ENCODE results near the gene ZNF385D. TPM values are rescaled to one million over a fixed set of nuclear protein-coding genes. Genes with fewer than 3 reads are reported as not detected.

ZNF385D gene
- polyA plus RNA-seq, 2 donors = 0.39 to 0.52 TPM

DNA sequence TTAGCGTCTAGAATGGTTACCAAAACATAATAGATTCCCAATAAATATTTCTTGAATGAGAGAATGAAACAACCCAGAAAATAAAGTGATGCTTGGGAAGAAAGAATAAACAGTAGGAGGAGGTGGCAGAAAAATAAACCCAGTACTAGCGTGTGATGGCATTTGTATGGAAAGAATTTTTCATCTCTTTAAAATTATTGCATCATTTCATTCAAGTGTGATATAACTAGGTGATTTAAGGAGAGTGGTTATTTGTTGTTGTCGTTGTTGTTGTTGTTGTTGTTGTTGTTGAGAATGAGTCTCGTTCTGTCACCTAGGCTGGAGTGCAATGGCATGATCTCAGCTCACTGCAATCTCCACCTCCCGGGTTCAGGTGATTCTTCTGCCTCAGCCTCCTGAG, 293.9 kb downstream of the ZNF385D start:
- 82 to 84% methylated on average over 5 of the region's 5 CpGs for WGBS, 2 donors
- H3K27ac ChIP-seq (ENCODE audit: low read depth in 2 of 2, low read length in 1 of 2) = no peak overlapping the region

DNA sequence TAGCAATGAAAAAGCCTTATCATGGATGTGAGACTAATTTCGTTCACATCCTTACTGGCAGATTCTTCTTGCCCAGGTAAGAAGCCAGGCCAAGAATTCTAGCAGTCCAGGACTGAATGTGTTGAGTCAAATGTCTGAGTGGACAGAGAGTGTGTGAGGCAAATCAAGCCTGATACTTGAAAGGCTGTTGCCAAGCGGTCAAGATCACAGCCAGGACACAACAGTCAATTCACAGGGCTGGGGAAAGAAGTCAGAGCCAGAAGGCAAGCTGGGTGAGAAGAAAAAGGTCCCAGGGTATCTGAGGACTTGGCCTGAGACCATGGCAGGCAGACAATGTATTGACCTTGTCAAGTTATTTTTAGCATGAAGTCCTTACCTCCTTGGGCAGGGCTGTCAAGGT, 301.3 kb downstream of the ZNF385D start:
- H3K9me3 ChIP-seq (ENCODE audit: control insufficient read depth in 2 of 2, insufficient read depth in 1 of 2, low read depth in 1 of 2, low read length in 1 of 2) = no peaks in the 10 kb centered on the region
- no peaks in the 10 kb centered on the region for H3K27me3 ChIP-seq (ENCODE audit: control insufficient read depth in 1 of 2, insufficient read depth in 2 of 2, low read length in 2 of 2)
- H3K27ac ChIP-seq (ENCODE audit: low read depth in 2 of 2, low read length in 1 of 2) = no peak overlapping the region
- no peak overlapping the region for H3K4me3 ChIP-seq (ENCODE audit: low read depth in 1 of 2, low read length in 2 of 2)
- no peaks in the 10 kb centered on the region for H3K36me3 ChIP-seq (ENCODE audit: control insufficient read depth in 2 of 2, insufficient read depth in 2 of 2, low read length in 1 of 2)
- WGBS, 2 donors = 36 to 73% methylated on average over 2 of the region's 2 CpGs
- no peaks in the 10 kb centered on the region for H3K4me1 ChIP-seq (ENCODE audit: control insufficient read depth in 2 of 2, insufficient read depth in 2 of 2, low read length in 1 of 2)

More for the DNA sequence above, 293.9 kb downstream of the ZNF385D start:
- H3K36me3 ChIP-seq (ENCODE audit: control insufficient read depth in 2 of 2, insufficient read depth in 2 of 2, low read length in 1 of 2) = no peaks in the 10 kb centered on the region
- no peaks in the 10 kb centered on the region for H3K27me3 ChIP-seq (ENCODE audit: control insufficient read depth in 1 of 2, insufficient read depth in 2 of 2, low read length in 2 of 2)
- no peaks in the 10 kb centered on the region for H3K9me3 ChIP-seq (ENCODE audit: control insufficient read depth in 2 of 2, insufficient read depth in 1 of 2, low read depth in 1 of 2, low read length in 1 of 2)
- no peak overlapping the region for H3K4me3 ChIP-seq (ENCODE audit: low read depth in 1 of 2, low read length in 2 of 2)
- H3K4me1 ChIP-seq (ENCODE audit: control insufficient read depth in 2 of 2, insufficient read depth in 2 of 2, low read length in 1 of 2) = no peaks in the 10 kb centered on the region

DNA sequence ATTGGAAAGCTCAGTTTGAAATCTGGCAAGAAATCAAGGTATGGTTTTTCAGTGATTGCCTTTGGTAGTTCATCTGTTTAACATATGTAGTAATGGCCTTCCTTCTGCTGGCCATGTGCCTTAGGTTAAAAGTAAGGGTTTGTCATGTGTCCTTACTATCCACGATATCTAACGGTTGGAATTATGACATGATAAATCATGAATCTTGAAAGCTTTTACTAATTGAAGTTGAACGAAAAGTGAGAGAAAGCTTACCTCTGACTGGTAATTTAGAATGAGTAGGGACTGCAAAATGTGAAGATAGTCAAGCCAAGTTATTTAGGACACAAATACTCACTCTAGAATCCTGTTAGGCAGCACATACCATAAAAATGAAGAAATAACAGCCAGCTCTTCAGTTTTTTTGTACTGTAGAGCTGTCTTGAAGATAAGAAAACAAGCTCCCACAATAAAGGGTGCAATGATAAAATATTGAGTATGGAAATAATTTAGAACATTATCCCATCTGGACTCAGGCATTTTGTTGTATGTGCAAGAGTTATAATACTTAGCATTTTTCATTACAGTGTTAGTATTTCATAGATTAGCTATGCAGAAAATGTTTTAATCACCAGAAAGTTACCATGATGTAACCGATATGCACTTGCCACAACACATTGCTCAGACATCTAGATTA, 303.4 kb downstream of the ZNF385D start:
- no peaks in the 10 kb centered on the region for H3K36me3 ChIP-seq (ENCODE audit: control insufficient read depth in 2 of 2, insufficient read depth in 2 of 2, low read length in 1 of 2)
- no peak overlapping the region for H3K27ac ChIP-seq (ENCODE audit: low read depth in 2 of 2, low read length in 1 of 2)
- H3K4me3 ChIP-seq (ENCODE audit: low read depth in 1 of 2, low read length in 2 of 2) = no peak overlapping the region
- no peaks in the 10 kb centered on the region for H3K4me1 ChIP-seq (ENCODE audit: control insufficient read depth in 2 of 2, insufficient read depth in 2 of 2, low read length in 1 of 2)
- H3K27me3 ChIP-seq (ENCODE audit: control insufficient read depth in 1 of 2, insufficient read depth in 2 of 2, low read length in 2 of 2) = no peaks in the 10 kb centered on the region
- 68 to 73% methylated on average over 4 of the region's 4 CpGs for WGBS, 2 donors
- no peaks in the 10 kb centered on the region for H3K9me3 ChIP-seq (ENCODE audit: control insufficient read depth in 2 of 2, insufficient read depth in 1 of 2, low read depth in 1 of 2, low read length in 1 of 2)

DNA sequence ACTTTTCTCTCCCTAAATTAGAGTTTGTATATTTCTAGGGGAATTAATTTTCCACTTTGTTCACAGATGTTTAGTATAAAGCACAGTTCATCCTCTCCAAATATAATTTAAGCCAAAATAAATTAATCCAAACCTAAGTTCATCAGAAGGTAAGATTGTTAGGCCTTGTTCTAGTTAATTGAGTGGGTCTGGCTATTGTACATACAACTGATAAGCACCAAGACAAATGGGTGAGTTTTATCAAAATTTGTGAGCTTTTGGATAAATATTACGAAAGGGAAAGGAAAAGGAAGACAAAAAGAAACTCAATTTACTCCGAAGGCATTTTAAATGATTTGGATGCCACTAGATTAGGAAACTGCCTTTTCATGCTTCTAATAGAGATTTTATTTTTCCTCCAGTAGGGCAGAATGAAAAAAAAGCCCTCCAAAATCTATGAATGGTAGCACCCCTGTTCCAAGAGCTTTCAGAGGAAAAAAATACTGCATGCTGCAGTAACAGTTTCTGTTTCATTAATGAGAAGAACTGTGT, 304.0 kb downstream of the ZNF385D start:
- WGBS, 2 donors = 73 to 76% methylated on average over 2 of the region's 2 CpGs
- H3K27ac ChIP-seq (ENCODE audit: low read depth in 2 of 2, low read length in 1 of 2) = no peak overlapping the region
- H3K4me1 ChIP-seq (ENCODE audit: control insufficient read depth in 2 of 2, insufficient read depth in 2 of 2, low read length in 1 of 2) = no peaks in the 10 kb centered on the region
- H3K36me3 ChIP-seq (ENCODE audit: control insufficient read depth in 2 of 2, insufficient read depth in 2 of 2, low read length in 1 of 2) = no peaks in the 10 kb centered on the region
- no peaks in the 10 kb centered on the region for H3K9me3 ChIP-seq (ENCODE audit: control insufficient read depth in 2 of 2, insufficient read depth in 1 of 2, low read depth in 1 of 2, low read length in 1 of 2)
- no peak overlapping the region for H3K4me3 ChIP-seq (ENCODE audit: low read depth in 1 of 2, low read length in 2 of 2)
- no peaks in the 10 kb centered on the region for H3K27me3 ChIP-seq (ENCODE audit: control insufficient read depth in 1 of 2, insufficient read depth in 2 of 2, low read length in 2 of 2)

DNA sequence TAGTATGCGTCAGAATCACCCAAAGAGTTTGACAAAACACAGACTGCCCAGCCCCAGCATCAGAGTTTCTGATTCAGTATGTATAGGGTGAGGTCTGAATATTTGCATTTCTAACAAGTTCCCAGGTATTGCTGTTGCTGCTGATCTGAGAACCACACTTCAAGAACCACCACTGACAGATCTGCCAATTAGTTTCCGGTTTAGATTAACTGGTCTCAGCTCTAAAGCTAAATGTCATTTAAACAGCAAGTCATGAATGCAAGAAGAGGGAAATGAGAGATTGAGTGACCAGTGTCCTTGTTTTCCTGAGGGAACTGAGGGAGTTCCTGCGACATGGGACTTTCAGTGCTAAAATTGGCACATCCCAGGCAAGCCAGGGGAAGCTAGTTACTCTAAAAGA, 305.0 kb downstream of the ZNF385D start:
- Histone ChIP-seq H3K4me3 (ENCODE audit: low read depth in 1 of 2, low read length in 2 of 2) (no peak overlapping the region), H3K4me1 (ENCODE audit: control insufficient read depth in 2 of 2, insufficient read depth in 2 of 2, low read length in 1 of 2) (no peaks in the 10 kb centered on the region), H3K36me3 (ENCODE audit: control insufficient read depth in 2 of 2, insufficient read depth in 2 of 2, low read length in 1 of 2) (no peaks in the 10 kb centered on the region), H3K27ac (ENCODE audit: low read depth in 2 of 2, low read length in 1 of 2) (no peak overlapping the region), H3K9me3 (ENCODE audit: control insufficient read depth in 2 of 2, insufficient read depth in 1 of 2, low read depth in 1 of 2, low read length in 1 of 2) (no peaks in the 10 kb centered on the region), H3K27me3 (ENCODE audit: control insufficient read depth in 1 of 2, insufficient read depth in 2 of 2, low read length in 2 of 2) (no peaks in the 10 kb centered on the region)
- WGBS, 2 donors = 77 to 79% methylated on average over 3 of the region's 3 CpGs

DNA sequence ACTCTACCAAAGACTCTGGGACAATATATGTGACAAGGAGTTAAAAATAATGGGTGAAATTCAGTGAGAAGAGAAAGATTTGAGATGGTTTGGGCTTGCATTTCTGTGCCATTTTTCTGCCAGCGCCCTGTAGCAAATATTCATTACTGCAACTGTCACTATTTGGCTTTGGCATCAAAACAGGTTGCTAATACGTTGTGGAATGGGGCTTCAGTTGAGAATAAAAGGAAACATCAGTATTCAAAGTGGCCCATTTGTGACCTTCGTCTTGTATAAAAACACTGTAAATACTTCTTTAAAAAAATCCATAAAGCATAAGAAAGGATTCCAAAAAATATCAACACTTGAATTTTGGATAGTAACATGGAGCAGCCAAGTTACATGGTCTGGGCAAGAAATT, 309.2 kb downstream of the ZNF385D start:
- Histone ChIP-seq H3K4me3 (ENCODE audit: low read depth in 1 of 2, low read length in 2 of 2) (no peak overlapping the region), H3K27me3 (ENCODE audit: control insufficient read depth in 1 of 2, insufficient read depth in 2 of 2, low read length in 2 of 2) (no peaks in the 10 kb centered on the region), H3K27ac (ENCODE audit: low read depth in 2 of 2, low read length in 1 of 2) (no peak overlapping the region), H3K4me1 (ENCODE audit: control insufficient read depth in 2 of 2, insufficient read depth in 2 of 2, low read length in 1 of 2) (no peaks in the 10 kb centered on the region), H3K9me3 (ENCODE audit: control insufficient read depth in 2 of 2, insufficient read depth in 1 of 2, low read depth in 1 of 2, low read length in 1 of 2) (no peaks in the 10 kb centered on the region), H3K36me3 (ENCODE audit: control insufficient read depth in 2 of 2, insufficient read depth in 2 of 2, low read length in 1 of 2) (no peaks in the 10 kb centered on the region)
- WGBS, 2 donors = 47 to 55% methylated on average over 3 of the region's 3 CpGs

DNA sequence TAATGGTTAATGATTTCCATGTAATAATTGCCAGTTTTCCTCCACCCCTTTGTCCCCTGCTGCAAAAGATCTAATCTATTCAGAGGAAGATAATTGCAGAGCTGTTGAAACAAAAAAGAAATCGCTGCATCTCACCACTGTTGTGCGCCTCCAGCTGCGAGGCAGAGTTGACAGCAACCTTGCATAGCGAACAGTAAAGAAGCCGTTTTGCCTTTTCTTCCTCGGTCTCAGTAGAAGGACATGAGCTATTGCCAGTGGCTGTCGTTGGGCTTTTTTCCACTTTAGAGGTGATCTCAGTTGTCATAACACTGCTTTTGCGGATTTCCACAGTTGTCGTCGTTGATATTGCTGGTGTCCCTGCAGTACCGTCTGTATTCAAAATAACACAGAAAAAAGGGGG, 314.2 kb downstream of the ZNF385D start:
- peaks cover 0 to 3% of the 10 kb centered on the region in 2 donors for H3K4me1 ChIP-seq (ENCODE audit: control insufficient read depth in 2 of 2, insufficient read depth in 2 of 2, low read length in 1 of 2)
- H3K27me3 ChIP-seq (ENCODE audit: control insufficient read depth in 1 of 2, insufficient read depth in 2 of 2, low read length in 2 of 2) = no peaks in the 10 kb centered on the region
- no peak overlapping the region for H3K4me3 ChIP-seq (ENCODE audit: low read depth in 1 of 2, low read length in 2 of 2)
- no peaks in the 10 kb centered on the region for H3K36me3 ChIP-seq (ENCODE audit: control insufficient read depth in 2 of 2, insufficient read depth in 2 of 2, low read length in 1 of 2)
- no peak overlapping the region for H3K27ac ChIP-seq (ENCODE audit: low read depth in 2 of 2, low read length in 1 of 2)
- H3K9me3 ChIP-seq (ENCODE audit: control insufficient read depth in 2 of 2, insufficient read depth in 1 of 2, low read depth in 1 of 2, low read length in 1 of 2) = no peaks in the 10 kb centered on the region
- 81 to 90% methylated on average over 11 of the region's 11 CpGs for WGBS, 2 donors

DNA sequence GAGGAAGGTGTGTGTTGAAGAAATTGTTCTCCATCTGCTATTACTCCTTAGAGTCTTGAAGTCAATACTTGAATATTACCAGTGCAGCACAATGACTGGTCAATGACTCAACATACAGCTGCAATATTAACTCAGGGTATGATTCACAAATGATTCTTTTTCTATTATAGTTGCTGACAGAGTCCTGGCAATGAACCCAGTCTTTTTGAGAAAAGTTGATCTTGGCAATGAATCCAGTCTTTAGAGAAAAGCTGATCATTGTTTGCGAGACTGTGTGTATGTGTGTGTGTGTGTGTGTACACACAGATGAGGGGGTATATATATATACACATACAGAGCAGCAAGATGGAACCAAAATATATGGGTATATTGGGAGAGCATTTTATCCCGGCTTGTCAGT, 315.1 kb downstream of the ZNF385D start:
- Histone ChIP-seq H3K4me1 (ENCODE audit: control insufficient read depth in 2 of 2, insufficient read depth in 2 of 2, low read length in 1 of 2) (peaks cover 0 to 3% of the 10 kb centered on the region in 2 donors), H3K4me3 (ENCODE audit: low read depth in 1 of 2, low read length in 2 of 2) (no peak overlapping the region), H3K36me3 (ENCODE audit: control insufficient read depth in 2 of 2, insufficient read depth in 2 of 2, low read length in 1 of 2) (no peaks in the 10 kb centered on the region), H3K27ac (ENCODE audit: low read depth in 2 of 2, low read length in 1 of 2) (no peak overlapping the region), H3K9me3 (ENCODE audit: control insufficient read depth in 2 of 2, insufficient read depth in 1 of 2, low read depth in 1 of 2, low read length in 1 of 2) (no peaks in the 10 kb centered on the region), H3K27me3 (ENCODE audit: control insufficient read depth in 1 of 2, insufficient read depth in 2 of 2, low read length in 2 of 2) (no peaks in the 10 kb centered on the region)
- 32 to 44% methylated on average over 2 of the region's 2 CpGs for WGBS, 2 donors

DNA sequence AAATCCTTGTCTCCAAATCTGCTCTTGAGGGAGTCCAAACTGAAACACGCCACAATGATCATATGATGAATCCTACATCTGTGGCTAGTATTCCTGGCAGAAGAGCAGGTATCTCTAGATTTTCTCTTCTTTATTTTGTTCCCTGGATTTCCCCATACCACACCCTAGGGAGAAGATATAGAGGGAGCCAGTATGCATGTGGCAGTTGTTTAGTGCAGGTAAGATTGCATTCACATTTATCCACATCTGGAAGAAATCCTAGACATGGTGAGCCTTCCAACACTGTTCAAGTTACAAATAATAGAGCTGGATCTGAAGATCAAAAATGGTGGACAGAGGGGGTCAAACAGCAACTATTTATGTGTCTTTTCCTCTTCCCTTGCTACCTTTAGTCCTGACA, 316.7 kb downstream of the ZNF385D start:
- 69 to 85% methylated on average over 1 of the region's 1 CpG for WGBS, 2 donors
- H3K4me1 ChIP-seq (ENCODE audit: control insufficient read depth in 2 of 2, insufficient read depth in 2 of 2, low read length in 1 of 2) = peaks cover 0 to 3% of the 10 kb centered on the region in 2 donors
- no peaks in the 10 kb centered on the region for H3K36me3 ChIP-seq (ENCODE audit: control insufficient read depth in 2 of 2, insufficient read depth in 2 of 2, low read length in 1 of 2)
- H3K27ac ChIP-seq (ENCODE audit: low read depth in 2 of 2, low read length in 1 of 2) = no peak overlapping the region
- no peaks in the 10 kb centered on the region for H3K27me3 ChIP-seq (ENCODE audit: control insufficient read depth in 1 of 2, insufficient read depth in 2 of 2, low read length in 2 of 2)
- H3K9me3 ChIP-seq (ENCODE audit: control insufficient read depth in 2 of 2, insufficient read depth in 1 of 2, low read depth in 1 of 2, low read length in 1 of 2) = no peaks in the 10 kb centered on the region
- no peak overlapping the region for H3K4me3 ChIP-seq (ENCODE audit: low read depth in 1 of 2, low read length in 2 of 2)

DNA sequence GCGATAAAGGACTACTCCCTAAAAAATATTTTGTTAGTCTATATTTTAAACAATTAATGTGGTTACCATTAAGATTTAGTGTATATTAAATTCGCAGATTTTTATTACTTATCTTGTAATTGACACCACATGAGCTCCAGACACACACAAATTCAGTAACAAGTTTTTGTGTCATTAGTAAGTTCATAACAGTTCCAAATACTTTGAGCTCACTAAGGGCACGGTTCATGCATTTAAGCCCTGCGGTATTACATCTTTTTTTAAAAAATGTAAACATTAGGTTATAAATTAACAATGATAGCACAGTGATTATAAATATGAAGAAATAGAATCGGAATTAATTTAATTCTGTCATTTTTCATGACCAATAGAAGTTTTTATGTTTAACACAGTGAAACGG, 317.3 kb downstream of the ZNF385D start:
- 58 to 70% methylated on average over 6 of the region's 6 CpGs for WGBS, 2 donors

More for the DNA sequence above, 317.3 kb downstream of the ZNF385D start:
- Histone ChIP-seq H3K27me3 (ENCODE audit: control insufficient read depth in 1 of 2, insufficient read depth in 2 of 2, low read length in 2 of 2) (no peaks in the 10 kb centered on the region), H3K27ac (ENCODE audit: low read depth in 2 of 2, low read length in 1 of 2) (no peak overlapping the region), H3K9me3 (ENCODE audit: control insufficient read depth in 2 of 2, insufficient read depth in 1 of 2, low read depth in 1 of 2, low read length in 1 of 2) (no peaks in the 10 kb centered on the region), H3K4me3 (ENCODE audit: low read depth in 1 of 2, low read length in 2 of 2) (no peak overlapping the region), H3K36me3 (ENCODE audit: control insufficient read depth in 2 of 2, insufficient read depth in 2 of 2, low read length in 1 of 2) (no peaks in the 10 kb centered on the region), H3K4me1 (ENCODE audit: control insufficient read depth in 2 of 2, insufficient read depth in 2 of 2, low read length in 1 of 2) (peaks cover 0 to 3% of the 10 kb centered on the region in 2 donors)
